ENCODE measurements around the gene IL15RA.

IL15RA gene, protein sequence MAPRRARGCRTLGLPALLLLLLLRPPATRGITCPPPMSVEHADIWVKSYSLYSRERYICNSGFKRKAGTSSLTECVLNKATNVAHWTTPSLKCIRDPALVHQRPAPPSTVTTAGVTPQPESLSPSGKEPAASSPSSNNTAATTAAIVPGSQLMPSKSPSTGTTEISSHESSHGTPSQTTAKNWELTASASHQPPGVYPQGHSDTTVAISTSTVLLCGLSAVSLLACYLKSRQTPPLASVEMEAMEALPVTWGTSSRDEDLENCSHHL

DNA sequence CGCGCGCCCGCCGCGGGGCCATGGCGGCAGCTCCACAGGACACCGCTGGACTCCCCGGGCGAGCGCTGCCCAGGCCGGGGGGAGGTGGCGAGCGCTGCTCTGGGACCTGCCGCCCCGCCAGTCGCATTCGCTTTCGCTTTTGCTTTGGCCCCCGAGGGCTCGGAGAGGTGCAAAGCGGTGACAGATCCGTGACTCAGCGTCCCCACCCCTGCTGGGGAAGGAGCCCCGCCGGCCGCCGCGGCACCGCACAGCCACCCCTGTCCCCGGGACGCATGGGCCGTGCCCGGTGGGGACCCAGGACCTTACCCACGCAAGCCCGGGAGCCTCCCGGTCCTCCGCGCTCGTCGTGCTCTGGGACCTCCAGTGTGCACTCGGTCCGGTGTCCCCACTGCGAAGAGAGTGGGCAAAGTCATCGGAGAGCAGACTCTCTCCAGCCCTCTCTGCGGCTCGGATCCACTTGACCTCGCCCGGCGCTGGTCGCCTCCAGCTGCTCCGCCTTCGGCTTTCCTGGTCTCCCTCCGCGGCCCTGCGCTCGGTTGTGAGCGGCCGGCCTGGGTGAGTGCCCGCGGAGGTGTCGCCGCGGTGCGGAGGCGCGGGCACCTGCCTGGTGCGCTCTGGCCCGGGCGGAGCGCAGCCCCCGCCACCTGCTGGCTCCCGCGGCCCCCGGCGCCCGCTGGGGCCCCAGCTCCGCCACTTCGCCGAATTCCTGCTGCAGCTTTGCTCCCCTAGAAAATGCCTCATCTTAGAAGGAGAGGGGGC lies at the start of gene IL15RA:
Gene IL15RA, minus strand, starts transcription at position 73 of the 759 bp plus-strand sequence. Its CDS starts 51 bp downstream, at position 22.
- DNase-seq = peak; percentile 93

DNA sequence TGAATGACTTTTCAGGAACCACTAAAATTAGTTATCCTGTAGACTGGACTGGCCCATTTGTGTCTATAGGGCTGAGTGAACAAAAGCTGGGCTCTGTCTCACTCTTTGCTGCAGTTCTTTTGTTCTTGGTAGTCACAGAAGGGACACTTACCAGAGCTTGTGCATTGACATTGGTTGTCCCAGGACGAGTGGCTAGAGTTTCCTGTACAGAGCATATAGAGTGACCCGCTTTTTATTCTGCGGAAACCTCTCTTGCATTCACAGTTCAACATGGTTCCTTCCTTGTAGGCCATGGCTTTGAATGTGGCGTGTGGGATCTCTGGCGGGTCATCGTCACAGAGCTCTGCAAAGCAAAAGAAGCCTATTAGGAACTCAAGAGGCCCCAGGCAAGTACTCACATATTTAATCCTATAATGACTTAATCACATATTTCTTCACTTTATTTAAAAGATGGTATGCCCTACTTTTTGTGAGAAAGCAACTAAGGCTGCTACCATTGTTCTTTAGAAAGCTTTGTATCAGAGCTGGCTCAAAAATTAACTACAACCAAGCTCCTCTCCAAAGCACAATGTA lies 48.4 kb upstream of the IL15RA start:
- no peak for DNase-seq

DNA sequence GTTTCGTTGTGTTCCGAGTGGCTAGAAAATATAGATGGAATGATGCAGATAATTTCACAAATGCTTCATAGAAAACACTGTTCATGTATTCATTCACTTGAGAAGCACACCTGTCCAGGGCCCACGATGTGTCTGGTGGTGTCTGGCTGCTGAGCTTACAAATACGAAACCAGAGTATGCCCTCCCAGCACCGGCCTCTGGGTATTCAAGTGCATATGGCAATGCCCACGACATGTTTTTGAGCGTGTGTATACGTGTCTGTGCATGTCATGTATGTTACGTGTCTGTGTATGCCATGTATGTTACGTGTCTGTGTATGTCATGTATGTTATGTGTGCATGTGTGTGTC lies 47.0 kb upstream of the IL15RA start:
- DNase-seq = no peak

DNA sequence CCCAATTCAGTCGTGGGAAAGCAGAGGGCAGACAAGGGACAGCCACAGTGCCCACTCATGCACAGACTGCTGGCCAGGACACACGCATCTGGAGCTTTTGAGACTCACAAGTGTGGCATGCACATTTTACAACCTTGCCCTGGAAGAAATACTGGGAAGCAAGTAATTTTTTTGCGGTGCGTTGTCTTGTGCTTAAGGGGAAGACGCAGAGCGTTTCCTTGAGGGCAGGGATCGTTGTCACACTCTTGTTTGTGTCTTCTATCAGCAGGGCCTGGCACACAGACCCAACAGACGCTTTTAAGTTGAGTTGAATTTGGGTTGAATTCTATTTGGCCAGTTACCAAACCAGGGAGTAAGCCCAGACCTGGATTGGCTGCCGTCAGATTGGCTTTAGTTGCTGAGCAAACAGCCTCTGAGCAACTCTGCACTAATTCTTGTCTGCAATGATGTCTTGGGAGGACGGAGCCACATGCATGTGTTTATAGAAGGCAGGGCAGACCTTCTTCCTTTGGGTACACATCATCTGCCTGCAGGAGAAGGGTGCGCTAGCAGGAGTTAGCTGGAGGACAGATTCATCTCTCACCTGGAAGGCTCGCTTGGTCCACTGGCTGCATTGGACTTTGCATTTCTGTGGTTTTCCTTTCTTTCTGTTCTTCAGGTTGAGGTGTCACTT lies 46.5 kb upstream of the IL15RA start:
- no peak for DNase-seq

DNA sequence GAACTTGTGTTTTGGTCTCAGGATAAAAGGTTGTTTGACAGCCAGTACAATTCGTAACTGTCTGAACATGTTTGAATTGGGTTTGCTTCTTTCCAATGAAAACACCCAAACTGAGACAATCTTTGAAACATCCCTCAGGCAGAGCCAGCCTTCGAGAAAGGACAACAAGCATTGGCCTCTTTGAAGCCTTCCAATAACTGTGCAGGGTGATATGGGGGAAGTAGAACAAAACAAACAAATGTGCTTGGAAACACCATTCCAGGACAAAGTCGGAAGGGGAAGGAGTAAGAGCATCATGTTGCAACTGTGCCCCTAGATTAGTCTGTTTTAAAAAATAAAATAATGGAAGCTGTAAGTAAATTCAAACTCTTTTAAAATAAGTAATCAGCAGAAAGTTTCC lies 45.3 kb upstream of the IL15RA start:
- no peak for DNase-seq

DNA sequence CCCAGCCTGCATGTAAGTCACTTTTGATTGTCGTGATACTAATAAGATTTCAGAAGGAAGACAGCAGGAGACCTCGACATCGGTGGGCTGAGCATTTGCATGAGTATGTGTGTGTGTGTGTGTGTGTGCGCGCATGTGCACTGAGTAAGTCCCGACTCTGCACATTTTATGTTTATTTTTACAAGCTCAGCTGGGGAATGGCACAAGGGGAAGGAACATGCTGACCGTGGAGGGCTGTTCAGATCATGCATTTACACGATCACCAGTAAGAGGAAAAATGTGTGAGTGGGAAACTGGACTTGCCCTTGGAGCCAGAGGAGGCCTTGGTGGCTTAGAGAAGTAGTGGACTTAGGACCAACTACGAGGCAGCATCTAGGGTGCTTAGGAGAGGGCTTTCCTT lies 43.5 kb upstream of the IL15RA start:
- DNase-seq = no peak

DNA sequence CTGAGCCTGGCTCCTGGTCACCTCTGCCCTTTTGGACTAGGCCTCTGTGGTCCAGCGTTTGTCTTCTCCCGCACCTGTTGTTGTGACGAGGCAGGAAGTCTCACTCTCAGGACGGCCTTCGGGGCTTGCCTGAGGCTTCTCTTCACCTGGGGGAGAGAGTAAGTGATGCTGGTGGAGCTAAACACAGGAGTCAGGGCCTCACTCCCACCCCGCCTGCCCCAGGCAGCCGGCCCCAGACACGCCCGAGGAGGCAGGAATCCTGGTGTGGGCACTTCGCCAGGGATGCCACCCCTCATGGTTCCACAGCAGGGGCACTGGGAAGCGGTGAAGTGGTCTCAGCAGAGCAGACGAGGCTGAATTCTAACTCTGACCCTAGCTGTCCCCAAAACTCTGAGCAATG lies 42.5 kb upstream of the IL15RA start:
- no peak for DNase-seq

DNA sequence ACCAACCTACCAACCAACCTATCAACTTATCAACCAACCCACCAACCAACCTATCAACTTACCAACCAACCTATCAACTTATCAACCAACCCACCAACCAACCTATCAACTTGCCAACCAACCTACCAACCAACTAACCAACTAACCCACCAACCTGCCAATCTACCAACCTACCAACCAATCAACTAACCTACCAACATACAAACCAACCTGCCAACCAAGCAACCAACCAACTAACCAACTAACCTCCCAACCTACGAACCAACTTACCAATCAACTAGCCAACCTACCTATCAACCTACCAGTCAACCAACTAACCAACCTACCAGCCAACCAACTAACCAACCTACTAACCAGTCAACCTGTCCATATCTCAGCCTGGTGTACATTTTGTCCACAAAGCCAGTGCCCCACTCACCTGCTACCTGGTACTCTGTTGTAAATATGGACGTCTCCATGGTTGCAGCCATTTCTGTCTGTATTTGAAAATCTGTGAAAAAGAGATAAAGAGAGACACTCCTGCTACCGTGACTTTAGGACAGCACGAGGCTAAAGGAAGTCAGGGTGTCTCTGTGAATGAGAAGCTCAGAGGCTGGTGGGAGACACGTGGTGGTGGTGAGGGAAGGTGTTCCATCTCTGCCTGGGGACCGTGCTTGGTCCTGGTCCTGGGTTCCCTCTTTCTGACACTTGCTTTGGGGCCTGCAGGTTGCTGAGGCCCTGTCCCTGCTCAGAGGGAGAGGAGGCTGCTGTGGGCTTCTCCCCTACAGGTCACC lies 41.9 kb upstream of the IL15RA start:
- DNase-seq = no peak

DNA sequence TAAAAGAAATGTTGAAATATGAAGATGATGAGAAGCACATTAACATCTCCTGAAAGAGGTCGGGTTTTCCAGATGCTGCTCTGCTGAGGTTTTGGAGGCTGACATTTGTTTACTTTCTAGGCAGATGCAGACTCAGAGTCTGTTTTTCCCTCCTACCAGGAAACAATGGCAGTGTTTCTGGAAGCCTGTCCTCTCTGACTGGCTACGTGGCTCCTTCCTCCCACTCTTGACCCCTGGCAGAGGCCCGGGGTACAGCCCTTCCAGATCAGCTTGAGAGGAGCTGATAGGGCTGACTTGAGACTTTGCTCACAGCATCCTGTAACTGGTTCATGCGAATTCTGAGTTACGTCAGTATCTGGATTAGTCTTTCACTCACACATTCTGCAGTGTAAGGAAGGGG lies 41.1 kb upstream of the IL15RA start:
- DNase-seq = no peak

DNA sequence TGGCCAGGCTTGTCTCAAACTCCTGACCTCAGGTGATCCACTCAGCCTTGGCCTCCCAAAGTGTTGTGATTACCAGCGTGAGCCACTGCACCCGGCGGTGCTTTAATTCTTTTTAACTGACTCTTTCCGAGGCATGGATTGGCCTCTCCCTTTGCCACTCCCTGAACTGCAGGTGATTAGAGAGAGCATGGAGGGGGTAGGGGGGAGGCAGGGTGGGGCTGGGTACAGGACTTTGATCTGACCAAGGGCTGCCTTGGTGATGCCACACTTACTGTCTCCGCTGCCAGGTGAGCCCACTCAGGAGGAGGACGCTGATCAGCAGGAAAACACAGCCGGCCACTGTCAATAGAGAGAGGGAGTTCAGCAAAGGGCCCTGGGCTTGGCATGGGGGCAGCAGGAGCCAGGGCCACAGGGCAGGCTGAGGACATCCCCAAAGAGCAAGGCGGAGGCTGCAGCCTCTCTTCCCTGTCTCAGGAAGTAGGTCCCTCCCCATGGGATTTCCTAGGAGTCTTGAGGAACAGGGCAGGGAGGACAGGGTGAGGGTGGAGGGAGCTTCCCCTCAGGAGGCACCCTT lies 40.5 kb upstream of the IL15RA start:
- DNase-seq = no peak

DNA sequence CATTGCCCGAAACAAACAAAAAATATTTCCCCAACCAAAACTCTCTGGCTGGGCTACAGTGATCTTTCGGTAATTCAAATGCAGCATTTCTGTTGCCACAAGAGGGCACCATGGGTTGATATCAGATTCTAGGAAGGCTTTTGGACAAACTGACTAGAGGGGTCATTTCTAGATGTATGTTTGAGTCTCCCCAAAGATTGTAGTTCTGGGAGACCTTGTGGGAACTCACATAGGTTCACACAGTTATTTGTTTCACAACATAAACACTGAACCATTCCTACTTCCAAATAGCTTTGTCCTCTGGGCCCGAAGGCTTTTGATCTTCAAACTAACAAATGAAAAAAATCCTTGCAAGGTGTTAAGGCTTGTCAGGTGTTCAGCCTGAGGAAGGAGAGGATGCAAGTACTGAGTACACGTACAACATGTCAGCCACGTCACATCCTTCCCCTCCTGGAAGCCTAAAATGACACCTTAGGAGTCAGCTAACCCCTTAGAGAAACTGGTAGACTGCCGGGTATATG lies 37.0 kb upstream of the IL15RA start:
- peak; percentile 67 for DNase-seq

DNA sequence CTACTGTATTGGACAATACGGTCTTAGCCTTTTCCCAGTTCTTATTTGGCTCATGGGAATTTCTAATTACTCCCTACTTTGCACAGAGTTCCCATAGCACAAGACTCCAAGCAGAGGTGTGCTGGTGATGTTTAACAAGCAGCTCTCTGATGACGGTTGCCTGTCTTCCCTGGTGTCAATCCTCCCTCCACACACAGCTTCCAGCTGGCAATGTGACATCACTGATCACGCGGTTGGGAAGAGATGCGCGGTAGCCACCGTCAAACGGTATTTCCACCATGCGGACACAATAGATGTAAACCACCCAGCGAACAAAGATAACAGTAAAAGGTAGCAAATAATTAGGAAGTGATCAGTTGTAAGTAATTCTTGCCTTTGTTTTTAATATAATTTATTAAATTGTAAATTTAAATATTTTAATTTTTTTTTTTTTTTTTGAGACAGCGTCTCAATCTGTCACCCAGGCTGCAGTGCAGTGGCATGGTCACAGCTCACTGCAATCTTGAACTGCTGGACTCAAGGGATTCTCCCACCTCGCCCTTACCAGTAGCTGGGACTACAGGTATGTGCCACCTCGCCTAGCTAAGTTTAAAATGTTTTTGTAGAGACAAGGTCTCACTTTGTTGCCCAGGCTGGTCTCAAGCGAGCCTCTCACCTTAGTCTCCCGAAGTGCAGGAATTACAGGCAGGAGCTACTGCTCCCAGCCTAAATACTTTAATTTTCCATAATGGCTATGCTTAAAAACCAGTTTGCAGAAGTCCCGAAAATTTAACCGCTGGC lies 36.3 kb upstream of the IL15RA start:
- no peak for DNase-seq

DNA sequence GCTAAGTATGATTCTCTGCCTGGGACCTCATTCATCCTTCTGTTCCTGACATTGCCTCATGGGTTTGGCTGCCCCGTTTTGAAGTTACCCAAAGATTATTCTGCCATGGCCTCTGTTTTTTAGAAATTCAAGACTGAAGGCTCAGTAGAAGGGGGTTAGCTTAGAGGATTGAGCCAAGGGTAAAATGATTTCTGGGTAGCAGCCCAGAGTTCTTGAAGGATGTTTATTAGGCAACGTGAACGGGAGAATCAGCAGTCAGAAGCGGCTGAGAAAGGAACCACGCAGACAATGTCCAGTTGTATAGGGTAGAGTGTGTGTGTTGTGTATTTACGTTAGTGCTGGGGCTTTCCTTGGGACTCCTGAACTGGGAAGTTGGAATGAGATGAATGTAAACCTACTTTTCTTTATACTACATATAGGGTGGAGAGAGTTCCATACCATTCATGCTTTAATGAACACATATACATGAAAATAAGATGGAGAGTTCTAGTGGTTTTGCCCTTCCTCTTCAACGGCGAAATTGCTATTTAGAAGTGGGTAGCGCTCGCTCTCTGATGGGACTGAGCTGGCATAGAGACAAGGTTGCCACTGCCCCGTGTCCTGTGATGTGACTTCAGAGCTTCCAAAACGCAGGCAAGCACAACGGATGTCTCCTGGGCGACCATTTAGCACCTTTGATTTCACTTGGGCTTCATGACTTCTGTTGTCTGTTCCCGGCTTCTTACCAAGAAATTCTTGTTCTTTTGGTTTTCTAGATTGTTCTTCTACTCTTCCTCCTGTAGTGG lies 35.0 kb upstream of the IL15RA start:
- no peak for DNase-seq

DNA sequence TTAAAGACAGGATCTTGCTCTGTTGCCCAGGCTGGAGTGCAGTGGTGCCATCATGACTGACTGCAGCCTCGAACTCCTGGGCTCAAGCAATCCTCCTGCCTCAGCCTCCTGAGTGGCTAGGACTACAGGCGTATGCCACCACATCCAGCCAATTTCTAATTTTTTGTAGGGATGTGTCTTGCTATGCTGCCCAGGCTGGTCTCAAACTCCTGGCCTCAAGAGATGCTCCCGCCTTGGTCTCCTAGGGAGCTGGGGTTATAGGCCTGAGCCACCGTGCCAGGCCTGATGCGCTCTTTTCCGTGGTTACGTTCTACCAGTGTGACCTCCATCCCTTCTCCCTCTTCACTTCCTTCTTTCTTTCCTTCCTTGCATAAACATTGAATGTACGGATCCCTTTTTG lies 34.2 kb upstream of the IL15RA start:
- DNase-seq = no peak

DNA sequence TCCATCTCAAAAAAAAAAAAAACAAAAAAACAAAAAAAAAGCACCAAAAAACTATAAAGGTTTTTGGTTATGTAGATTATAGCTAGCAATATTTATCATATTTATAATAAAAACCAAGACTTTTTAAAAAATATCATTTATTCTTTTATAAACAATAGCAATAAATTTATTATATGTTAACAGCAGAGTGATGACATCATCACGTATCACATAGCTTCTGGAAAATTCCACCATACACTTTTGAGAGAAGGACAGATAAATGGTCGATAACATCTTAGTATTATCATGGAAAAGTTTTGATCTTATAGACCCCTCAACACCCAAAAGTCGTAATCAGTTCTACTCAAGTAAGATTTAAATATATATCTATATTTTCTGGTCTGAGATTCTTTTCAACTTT lies 33.2 kb upstream of the IL15RA start:
- DNase-seq = no peak

DNA sequence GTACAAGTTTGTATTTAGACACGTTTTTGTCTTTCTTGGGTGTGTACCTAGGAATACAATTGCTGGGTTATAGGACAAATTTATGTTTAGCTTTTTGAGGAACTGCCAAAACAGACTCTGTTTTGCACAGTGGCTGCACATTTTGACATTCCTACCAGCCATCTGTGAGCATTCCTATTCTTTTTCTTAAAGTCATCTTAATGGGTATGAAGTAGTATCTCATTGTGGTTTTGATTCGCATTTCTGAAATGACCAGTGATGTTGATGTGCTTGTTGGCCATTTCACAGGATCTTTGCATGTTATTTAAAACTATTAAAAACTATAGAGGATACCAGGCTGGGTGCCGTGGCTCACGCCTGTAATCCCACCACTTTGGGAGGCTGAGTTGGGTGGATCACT lies 32.6 kb upstream of the IL15RA start:
- DNase-seq = no peak

DNA sequence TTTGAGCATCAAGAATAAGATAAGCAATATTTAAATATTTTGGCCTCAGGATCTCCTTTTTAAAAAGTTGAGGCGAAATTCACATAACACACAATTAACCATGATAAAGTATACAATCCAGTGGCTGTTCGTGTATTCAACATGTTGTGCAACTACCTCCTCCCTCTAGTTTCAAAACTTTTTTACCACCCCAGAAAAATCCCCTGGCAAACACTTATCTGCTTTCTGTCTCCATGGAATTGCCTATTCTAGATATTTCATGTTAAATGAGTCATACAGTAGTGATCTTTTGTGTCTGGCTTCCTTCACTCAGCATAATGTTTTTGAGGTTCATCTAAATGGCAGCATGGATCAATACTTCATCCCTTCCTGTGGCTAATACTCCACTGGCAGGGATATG lies 31.8 kb upstream of the IL15RA start:
- DNase-seq = peak; percentile 47

DNA sequence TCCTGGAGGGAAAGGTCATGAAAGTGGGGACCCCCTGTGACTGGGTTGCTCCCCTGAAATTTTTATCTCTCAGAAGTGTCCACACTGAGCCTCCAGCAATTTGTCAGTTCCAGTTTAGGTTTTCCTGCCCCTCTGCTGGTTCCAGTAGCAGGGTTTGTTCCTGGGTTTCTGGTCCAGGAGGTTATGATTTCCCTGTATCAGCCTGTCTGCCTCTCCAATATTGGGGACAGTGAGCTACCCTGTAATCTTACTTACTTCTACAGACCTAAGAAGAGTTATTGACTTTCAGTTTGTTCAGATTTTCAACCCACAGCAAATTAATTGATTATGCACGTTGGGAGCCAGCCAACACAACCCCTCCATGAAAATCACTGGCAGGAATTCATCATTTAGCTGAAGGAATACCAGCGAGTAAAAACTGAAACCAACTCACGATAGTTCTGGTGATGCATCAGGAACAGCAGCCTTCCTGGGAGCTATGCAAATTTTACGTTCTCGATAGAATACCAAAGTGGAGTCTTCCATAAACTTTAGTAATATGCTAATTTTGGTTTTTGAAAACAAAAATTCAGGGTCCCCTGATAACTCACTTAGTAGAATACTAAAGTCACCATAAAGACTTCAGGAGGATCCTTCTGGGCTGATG lies 31.3 kb upstream of the IL15RA start:
- no peak for DNase-seq

DNA sequence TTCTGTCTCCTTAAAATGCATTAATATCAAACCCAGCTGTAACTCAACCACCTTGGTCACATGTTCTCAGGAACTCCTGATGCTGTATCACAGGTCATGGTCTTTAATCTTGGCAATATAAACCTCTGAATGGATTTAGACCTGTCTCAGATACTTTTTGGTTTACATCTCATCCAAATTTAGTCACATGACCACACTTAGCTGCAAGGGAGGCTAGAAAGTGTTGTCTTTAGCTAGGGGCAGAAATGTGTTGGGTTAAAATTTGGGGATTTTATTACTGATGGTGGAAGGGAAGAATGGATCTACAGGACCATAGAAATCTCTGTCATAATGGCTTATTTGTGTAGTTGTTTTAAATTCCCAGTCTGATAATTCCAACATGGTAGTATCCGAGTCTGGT lies 29.6 kb upstream of the IL15RA start:
- no peak for DNase-seq

DNA sequence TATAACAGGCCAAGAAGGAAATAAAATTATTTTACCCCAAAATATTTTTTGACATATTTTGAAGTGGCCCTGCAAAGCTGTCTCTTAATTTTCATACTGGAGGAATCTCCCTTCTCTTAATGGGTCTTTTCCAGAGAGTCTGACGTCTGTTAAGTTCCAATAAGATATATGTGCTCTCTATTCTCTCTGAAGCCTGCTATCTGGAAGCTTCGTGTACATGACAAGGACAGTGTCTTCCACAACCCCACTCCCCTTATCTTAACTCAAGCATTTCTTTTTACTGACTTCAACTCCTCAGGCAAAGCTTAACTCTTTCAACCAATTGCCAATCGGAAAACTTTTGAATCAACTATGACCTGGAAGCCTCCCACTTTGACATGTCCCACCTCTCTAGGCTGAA lies 29.2 kb upstream of the IL15RA start:
- DNase-seq = no peak

All from activated CD4-positive, alpha-beta T cell treated with anti-CD3 and anti-CD28 coated beads, Interleukin-10, Interleukin-2, amounts not matched to agents 100 ng/mL and 50 ng/mL, durations not matched to agents 16 hours and 8 hours (primary cell).